A549 (cell line): ENCODE data around the gene TMEM87B. TPM values are rescaled to one million over a fixed set of nuclear protein-coding genes. Genes with fewer than 3 reads are reported as not detected.

Experiments
- ATAC-seq, 2 experiments: fragments of 200-7000 bp in 1 of 2; fragments of >200 bp in 1 of 2; cut with Nextera tagmentation in 1 of 2; cut with Tn5 transposase in 1 of 2; 3 replicates each; pipeline versions ENCODE4 v1.8.0 to v1.9.1; 2018 to 2020; ENCODE audit warnings: mild to moderate bottlenecking in 1 of 2, moderate library complexity in 1 of 2
- CTCF ChIA-PET: fragments of 300-600 bp; sonication (Branson Sonifier 250); formaldehyde crosslinking; extraction: SDS; loops from one replicate; lab custom pipeline; 2021; ENCODE audit warnings: antibody characterized with exemption, inconsistent platforms; lab: Yijun Ruan, JAX
- POLR2A ChIA-PET: fragments of 350-600 bp; formaldehyde crosslinking; extraction: SDS; loops from one replicate; lab custom pipeline; 2021; ENCODE audit warnings: antibody characterized with exemption, inconsistent platforms; lab: Yijun Ruan, JAX
- DNase-seq, 2 experiments: peaks; one replicate each; pipeline versions ENCODE4 v3.0.0 to v3.0.0-alpha.2; 2011 to 2016; ENCODE audit warnings: low read depth in 1 of 2, low spot score in 1 of 2
- FAIRE-seq: peaks from 2 replicates; lab custom pipeline; 2011; peaks lifted over from hg19 to GRCh38; lab: Jason Lieb, UNC
- H3K27ac ChIP-seq, 2 experiments: fragments of >200 bp; sonication (Bioruptor Twin); formaldehyde crosslinking; 3 replicates each; pipeline ENCODE4 v1.5.1; 2016 to 2017
- H3K4me1 ChIP-seq: fragments of >200 bp; sonication (Bioruptor Twin); formaldehyde crosslinking; 3 replicates; pipeline ENCODE4 v1.6.1; 2016
- H3K4me2 ChIP-seq: fragments of >200 bp; sonication (Bioruptor Twin); formaldehyde crosslinking; 3 replicates; pipeline ENCODE4 v1.6.1; 2016
- H3K4me3 ChIP-seq: fragments of >200 bp; sonication (Bioruptor Twin); formaldehyde crosslinking; 3 replicates; pipeline ENCODE4 v1.5.1; 2016
- H3K9me3 ChIP-seq: fragments of >200 bp; sonication (Bioruptor Twin); formaldehyde crosslinking; 3 replicates; pipeline ENCODE4 v1.6.1; 2016
- BCL3 ChIP-seq: fragments of >200 bp; sonication (Bioruptor Twin); formaldehyde crosslinking; IDR thresholded peaks from 3 replicates; pipeline ENCODE4 v1.6.1; 2016
- CHD2 ChIP-seq: fragments of 150-350 bp; IDR thresholded peaks from 2 replicates; pipeline ENCODE4 v1.6.1; 2014; ENCODE audit warnings: low read length; ENCODE audit not compliant: partially characterized antibody
- E2F6 ChIP-seq: IDR thresholded peaks from 2 replicates; pipeline ENCODE4 v1.6.1; 2012; ENCODE audit warnings: low read depth, borderline replicate concordance
- EHF ChIP-seq: fragments of 250-450 bp; sonication (Bioruptor Pico); IDR thresholded peaks from 2 replicates; pipeline ENCODE4 v1.5.0; 2020; ENCODE audit warnings: mild to moderate bottlenecking
- FOSB ChIP-seq: fragments of 250-450 bp; sonication (Bioruptor Pico); IDR thresholded peaks from 2 replicates; pipeline ENCODE4 v1.5.0; 2020; ENCODE audit warnings: mild to moderate bottlenecking, moderate library complexity
- GATA3 ChIP-seq: IDR thresholded peaks from 2 replicates; pipeline ENCODE4 v1.6.1; 2012; ENCODE audit warnings: borderline replicate concordance
- HES2 ChIP-seq: fragments of >200 bp; sonication (Bioruptor Twin); formaldehyde crosslinking; IDR thresholded peaks from 2 replicates; pipeline ENCODE4 v1.6.1; 2016
- HMGXB4 ChIP-seq: fragments of 250-450 bp; sonication (Bioruptor Pico); IDR thresholded peaks from 2 replicates; pipeline ENCODE4 v1.5.0; 2021; ENCODE audit warnings: mild to moderate bottlenecking, moderate library complexity, borderline replicate concordance
- HOXA7 ChIP-seq: fragments of 250-450 bp; sonication (Bioruptor Pico); IDR thresholded peaks from 2 replicates; pipeline ENCODE4 v1.5.0; 2020; ENCODE audit warnings: mild to moderate bottlenecking, moderate library complexity
- HOXB13 ChIP-seq: fragments of 250-450 bp; sonication (Bioruptor Pico); IDR thresholded peaks from 2 replicates; pipeline ENCODE4 v1.5.0; 2020; ENCODE audit warnings: low read depth, mild to moderate bottlenecking, moderate library complexity
- KDM1A ChIP-seq: fragments of 200-600 bp; sonication (generic); IDR thresholded peaks from 2 replicates; pipeline ENCODE4 v1.6.1; 2016; ENCODE audit warnings: low read depth, mild to moderate bottlenecking
- MAZ ChIP-seq: fragments of 150-350 bp; IDR thresholded peaks from 2 replicates; pipeline ENCODE4 v1.6.1; 2014; ENCODE audit warnings: antibody characterized with exemption, low read depth, low read length, borderline replicate concordance
- MYC ChIP-seq: IDR thresholded peaks from 2 replicates; pipeline ENCODE4 v1.6.1; 2012; ENCODE audit warnings: mild to moderate bottlenecking, inconsistent platforms, low read length, improper control_type of control experiment, borderline replicate concordance
- NR3C1 ChIP-seq: fragments of >200 bp; sonication (Bioruptor Twin); formaldehyde crosslinking; IDR thresholded peaks from 3 replicates; pipeline ENCODE4 v1.6.1; 2017
- PBX3 ChIP-seq: IDR thresholded peaks from 2 replicates; pipeline ENCODE4 v1.6.1; 2012
- POLR2AphosphoS2 ChIP-seq: conservative IDR thresholded peaks from 2 replicates; pipeline ENCODE4 v1.6.1; 2012; ENCODE audit warnings: low read length, improper control_type of control experiment, inconsistent platforms
- RCOR1 ChIP-seq: fragments of 150-350 bp; IDR thresholded peaks from 2 replicates; pipeline ENCODE4 v1.6.1; 2014; ENCODE audit warnings: antibody characterized with exemption, low read length, low read depth
- SREBF2 ChIP-seq: fragments of 450-650 bp; IDR thresholded peaks from 2 replicates; pipeline ENCODE4 v1.6.1; 2014; ENCODE audit warnings: mild to moderate bottlenecking, moderate library complexity
- ZC3H11A ChIP-seq: fragments of 450-650 bp; IDR thresholded peaks from 2 replicates; pipeline ENCODE4 v1.6.1; 2014; ENCODE audit warnings: antibody characterized with exemption, mild to moderate bottlenecking
- ZFP36 ChIP-seq: fragments of 450-650 bp; IDR thresholded peaks from 2 replicates; pipeline ENCODE4 v1.6.1; 2014; ENCODE audit warnings: borderline replicate concordance; ENCODE audit not compliant: partially characterized antibody
- ZNF302 ChIP-seq: fragments of 250-450 bp; sonication (Bioruptor Pico); IDR thresholded peaks from 2 replicates; pipeline ENCODE4 v1.9.0; 2021; ENCODE audit warnings: inconsistent platforms, mild to moderate bottlenecking, moderate library complexity
- ZSCAN20 ChIP-seq: fragments of 250-450 bp; sonication (Bioruptor Pico); IDR thresholded peaks from 2 replicates; pipeline ENCODE4 v1.8.0; 2022; ENCODE audit warnings: mild to moderate bottlenecking, moderate library complexity
- WGBS: methylation state at CpG from one replicate; pipeline ENCODE4 v1.1.6; 2017; ENCODE audit errors: missing lambda C conversion rate; 5-methylcytosine and 5-hydroxymethylcytosine counted together
- polyA plus RNA-seq, 4 experiments: library from polyadenylated mRNA; depleted of rRNA in 3 of 4; stranded (reverse); fragments of >200 nt; fragmentation: RNase III in 1 of 4; extraction: RNeasy Plus Mini Kit Qiagen cat#74134 plus additional on column Dnase treatment in 1 of 4; gene quantifications; 2 replicates in 3 of 4; 3 replicates in 1 of 4; pipeline ENCODE4 v1.2.3, GENCODE V29; 2011 to 2017

TMEM87B gene
- polyA plus RNA-seq, 2 of the 4 experiments (the other 2 are of a cell fraction) = 12.3 to 27.0 TPM

GRCh38 chr2:112046231-112046630 is 8.8 kb upstream of the TMEM87B start:
- ChIA-PET POLR2A (no interaction called here), CTCF (interaction anchor here (1.2 to 13.6 kb wide), 2 partner anchors 44 to 152 kb away, joined by 3 to 336 read pairs; partner anchors contain the start of gene MERTK)
- H3K27ac ChIP-seq = no peak overlapping the region
- TF ChIP-seq MAZ (no peak), FOSB (CRISPR knock-in tag) (no peak), E2F6 (no peak), BCL3 (no peak), CHD2 (no peak)
- H3K4me2 ChIP-seq = no peak overlapping the region
- no peak for ATAC-seq
- no peak overlapping the region for H3K4me3 ChIP-seq
- H3K9me3 ChIP-seq = peaks cover 23% of the 10 kb centered on the region
- no peaks in the 10 kb centered on the region for H3K4me1 ChIP-seq
- no peak for FAIRE-seq
- no peak for DNase-seq

- ATAC-seq (no peak), FAIRE-seq (no peak), DNase-seq (no peak)
- H3K4me3 ChIP-seq = no peak overlapping the region
- TF ChIP-seq EHF (CRISPR knock-in tag) = no peak
- TF ChIP-seq MYC = no peak
- TF ChIP-seq RCOR1 = no peak
- TF ChIP-seq ZSCAN20 = no peak
- TF ChIP-seq POLR2AphosphoS2 = no peak
- TF ChIP-seq ZC3H11A = no peak
- no peak for TF ChIP-seq KDM1A
- TF ChIP-seq PBX3 = no peak
- ChIA-PET CTCF (interaction anchor here (0.6 to 13.6 kb wide), 12 partner anchors 18 to 1299 kb away, joined by 3 to 336 read pairs (median 3); partner anchors contain the start of genes ANAPC1 and MERTK), POLR2A (no interaction called here)
- H3K4me2 ChIP-seq = no peak overlapping the region
- H3K9me3 ChIP-seq = peaks cover 23% of the 10 kb centered on the region
- H3K27ac ChIP-seq = no peak overlapping the region
- WGBS = 85% methylated on average over 7 of the region's 7 CpGs
- H3K4me1 ChIP-seq = no peaks in the 10 kb centered on the region
These were observed 7.4 kb upstream of the TMEM87B start for GRCh38 chr2:112047537-112048235.

- Histone ChIP-seq H3K4me2 (no peak overlapping the region), H3K4me1 (no peaks in the 10 kb centered on the region), H3K4me3 (no peak overlapping the region), H3K9me3 (peaks cover 23% of the 10 kb centered on the region), H3K27ac (no peak overlapping the region)
- no peak for ATAC-seq
- no peak for DNase-seq
- CTCF ChIA-PET = interaction anchor here (0.6 to 13.6 kb wide), 11 partner anchors 18 to 1299 kb away, joined by 3 to 336 read pairs (median 3); partner anchors contain the start of genes ANAPC1 and MERTK
- TF ChIP-seq HES2 = no peak
- TF ChIP-seq HMGXB4 = no peak
- TF ChIP-seq E2F6 = no peak
- no peak for TF ChIP-seq MAZ
- TF ChIP-seq GATA3 = no peak
- TF ChIP-seq HOXB13 (CRISPR knock-in tag) = no peak
- TF ChIP-seq SREBF2 = no peak
- no peak for TF ChIP-seq RCOR1
- no peak for TF ChIP-seq HOXA7
- no peak for TF ChIP-seq ZFP36
- TF ChIP-seq ZNF302 = no peak
- TF ChIP-seq NR3C1 = no peak
- POLR2A ChIA-PET = no interaction called here
- WGBS = 60% methylated on average over 4 of the region's 4 CpGs
- no peak for FAIRE-seq
These were observed 6.9 kb upstream of the TMEM87B start for GRCh38 chr2:112048236-112048592.
